Neural progenitor cell (in vitro differentiated cells): ENCODE data around the gene CAPG. TPM values are rescaled to one million over a fixed set of nuclear protein-coding genes. Genes with fewer than 3 reads are reported as not detected.

Experiments used
- DNase-seq: peaks from one replicate; pipeline ENCODE4 v3.0.0-alpha.2; 2016; ENCODE audit warnings: low spot score
- H2AFZ ChIP-seq: fragments of 200-600 bp; sonication (generic); replicated peaks from 2 replicates; pipeline ENCODE4 v1.6.1; 2016; ENCODE audit warnings: antibody characterized with exemption
- H3F3A ChIP-seq: fragments of 200-600 bp; sonication (generic); 2 replicates; pipeline ENCODE4 v1.6.1; 2016; ENCODE audit warnings: antibody characterized with exemption, low read depth
- H3K27ac ChIP-seq: fragments of 200-600 bp; sonication (generic); 2 replicates; pipeline ENCODE4 v1.5.1; 2016; ENCODE audit warnings: mild to moderate bottlenecking
- H3K27me3 ChIP-seq: fragments of 200-600 bp; sonication (generic); 2 replicates; pipeline ENCODE4 v1.6.1; 2016; ENCODE audit warnings: mild to moderate bottlenecking, moderate library complexity
- H3K36me3 ChIP-seq: fragments of 200-600 bp; sonication (generic); 2 replicates; pipeline ENCODE4 v1.5.1; 2016
- H3K4me1 ChIP-seq: fragments of 200-600 bp; sonication (generic); 2 replicates; pipeline ENCODE4 v1.6.1; 2016; ENCODE audit warnings: mixed run types
- H3K4me2 ChIP-seq: fragments of 200-600 bp; sonication (generic); 2 replicates; pipeline ENCODE4 v1.6.1; 2016
- H3K4me3 ChIP-seq: fragments of 200-600 bp; sonication (generic); 2 replicates; pipeline ENCODE4 v1.5.1; 2016
- H3K79me2 ChIP-seq: fragments of 200-600 bp; sonication (generic); 2 replicates; pipeline ENCODE4 v1.6.1; 2016; ENCODE audit warnings: low read depth
- H3K9ac ChIP-seq: fragments of 200-600 bp; sonication (generic); 2 replicates; pipeline ENCODE4 v1.6.1; 2016
- H3K9me3 ChIP-seq: fragments of 200-600 bp; sonication (generic); 2 replicates; pipeline ENCODE4 v1.5.1; 2016; ENCODE audit warnings: low read depth
- H4K20me1 ChIP-seq: fragments of 200-600 bp; sonication (generic); 2 replicates; pipeline ENCODE4 v1.6.1; 2016; ENCODE audit warnings: low read depth
- H3K27ac Mint-ChIP-seq: 3 replicates; pipeline ENCODE4 v1.8.0; 2021; ENCODE audit warnings: mixed read lengths
- H3K27me3 Mint-ChIP-seq: 2 replicates; pipeline ENCODE4 v1.8.0; 2022; ENCODE audit warnings: low read depth, mild to moderate bottlenecking, inconsistent platforms, moderate library complexity, mixed read lengths; ENCODE audit not compliant: insufficient read depth
- H3K36me3 Mint-ChIP-seq: 3 replicates; pipeline ENCODE4 v1.8.0; 2021; ENCODE audit warnings: mixed read lengths
- H3K4me1 Mint-ChIP-seq: 3 replicates; pipeline ENCODE4 v1.8.0; 2021; ENCODE audit warnings: mixed read lengths
- H3K4me3 Mint-ChIP-seq: 3 replicates; pipeline ENCODE4 v1.8.0; 2021; ENCODE audit warnings: mild to moderate bottlenecking, moderate library complexity, mixed read lengths
- H3K9me3 Mint-ChIP-seq: 3 replicates; pipeline ENCODE4 v1.8.0; 2020; ENCODE audit warnings: mixed read lengths
- EZH2 ChIP-seq: fragments of 200-600 bp; sonication (generic); IDR thresholded peaks from 2 replicates; pipeline ENCODE4 v1.6.1; 2017; ENCODE audit warnings: antibody characterized with exemption, mild to moderate bottlenecking, moderate library complexity
- EZH2phosphoT487 ChIP-seq: fragments of 200-600 bp; sonication (generic); IDR thresholded peaks from 2 replicates; pipeline ENCODE4 v1.6.1; 2017; ENCODE audit warnings: antibody characterized with exemption
- total RNA-seq: library from RNA; depleted of rRNA; stranded (reverse); fragments of >200 nt; gene quantifications from 2 replicates; pipeline ENCODE4 v1.2.3, GENCODE V29; 2015; ENCODE audit warnings: low replicate concordance
- TF ChIP-seq, protein P1 (sequence below): fragments of 200-600 bp; sonication (generic); IDR thresholded peaks from 2 replicates; pipeline ENCODE4 v1.5.1; 2017; ENCODE audit warnings: antibody characterized with exemption, mild to moderate bottlenecking

CAPG gene
- total RNA-seq, 1 donor from 2014 or later = 23.9 TPM

DNA sequence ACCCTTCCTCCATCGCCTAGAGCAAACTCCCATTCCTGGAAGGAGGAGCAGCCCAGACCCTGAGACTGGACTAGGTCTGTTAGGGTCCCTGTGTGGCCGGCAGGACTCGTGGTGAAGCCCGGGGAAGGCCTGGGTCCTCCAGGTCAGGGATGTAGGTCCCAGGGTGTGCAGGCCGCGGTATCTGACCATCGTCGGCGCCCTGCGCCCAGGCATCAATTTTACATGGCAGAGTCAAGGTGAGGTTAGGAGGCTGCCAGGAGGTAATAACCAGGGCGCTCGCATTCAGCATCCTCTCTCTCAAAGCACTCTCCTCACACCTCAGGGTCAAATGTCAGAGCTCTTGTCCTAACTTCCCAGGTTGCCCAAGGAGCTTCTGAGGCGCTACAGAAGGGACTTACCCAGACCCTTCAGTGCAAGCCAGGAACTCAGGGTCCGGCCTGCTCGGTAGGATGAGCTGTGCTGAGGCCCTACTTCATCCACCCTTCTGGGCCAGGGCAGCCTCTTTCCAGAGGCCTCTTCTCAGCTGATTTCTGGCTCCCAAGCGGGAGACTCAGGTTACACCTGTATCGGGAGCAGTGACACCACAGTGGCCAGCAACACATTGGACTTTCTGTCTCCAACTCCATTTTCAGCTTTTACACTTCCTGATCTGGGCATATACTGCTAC is 9.0 kb upstream of the CAPG start:
- Histone ChIP-seq H3K27ac (no peak overlapping the region), H3K36me3 (no peaks in the 10 kb centered on the region), H4K20me1 (no peaks in the 10 kb centered on the region), H3K27me3 (peaks cover 2% of the 10 kb centered on the region), H3K79me2 (no peaks in the 10 kb centered on the region), H3K4me1 (peaks cover 6% of the 10 kb centered on the region), H3K9me3 (no peaks in the 10 kb centered on the region), H3F3A (peaks cover 12% of the 10 kb centered on the region), H3K9ac (peak overlapping the region; percentile 30), H3K4me2 (peak overlapping the region; percentile 76), H2AFZ (peak overlapping the region; percentile 91), H3K4me3 (peak overlapping the region; percentile 74)
- peaks cover 41% of the 10 kb centered on the region for H3K4me1 Mint-ChIP-seq
- TF ChIP-seq, protein P1, sequence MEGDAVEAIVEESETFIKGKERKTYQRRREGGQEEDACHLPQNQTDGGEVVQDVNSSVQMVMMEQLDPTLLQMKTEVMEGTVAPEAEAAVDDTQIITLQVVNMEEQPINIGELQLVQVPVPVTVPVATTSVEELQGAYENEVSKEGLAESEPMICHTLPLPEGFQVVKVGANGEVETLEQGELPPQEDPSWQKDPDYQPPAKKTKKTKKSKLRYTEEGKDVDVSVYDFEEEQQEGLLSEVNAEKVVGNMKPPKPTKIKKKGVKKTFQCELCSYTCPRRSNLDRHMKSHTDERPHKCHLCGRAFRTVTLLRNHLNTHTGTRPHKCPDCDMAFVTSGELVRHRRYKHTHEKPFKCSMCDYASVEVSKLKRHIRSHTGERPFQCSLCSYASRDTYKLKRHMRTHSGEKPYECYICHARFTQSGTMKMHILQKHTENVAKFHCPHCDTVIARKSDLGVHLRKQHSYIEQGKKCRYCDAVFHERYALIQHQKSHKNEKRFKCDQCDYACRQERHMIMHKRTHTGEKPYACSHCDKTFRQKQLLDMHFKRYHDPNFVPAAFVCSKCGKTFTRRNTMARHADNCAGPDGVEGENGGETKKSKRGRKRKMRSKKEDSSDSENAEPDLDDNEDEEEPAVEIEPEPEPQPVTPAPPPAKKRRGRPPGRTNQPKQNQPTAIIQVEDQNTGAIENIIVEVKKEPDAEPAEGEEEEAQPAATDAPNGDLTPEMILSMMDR = no peak
- TF ChIP-seq EZH2phosphoT487 = no peak
- TF ChIP-seq EZH2 = no peak
- H3K27ac Mint-ChIP-seq = peak overlapping the region; percentile 82
- H3K4me3 Mint-ChIP-seq = peak overlapping the region; percentile 93
- H3K36me3 Mint-ChIP-seq = no peaks in the 10 kb centered on the region
- no peaks in the 10 kb centered on the region for H3K9me3 Mint-ChIP-seq
- peak; percentile 36 for DNase-seq
- H3K27me3 Mint-ChIP-seq = peaks cover 20% of the 10 kb centered on the region

DNA sequence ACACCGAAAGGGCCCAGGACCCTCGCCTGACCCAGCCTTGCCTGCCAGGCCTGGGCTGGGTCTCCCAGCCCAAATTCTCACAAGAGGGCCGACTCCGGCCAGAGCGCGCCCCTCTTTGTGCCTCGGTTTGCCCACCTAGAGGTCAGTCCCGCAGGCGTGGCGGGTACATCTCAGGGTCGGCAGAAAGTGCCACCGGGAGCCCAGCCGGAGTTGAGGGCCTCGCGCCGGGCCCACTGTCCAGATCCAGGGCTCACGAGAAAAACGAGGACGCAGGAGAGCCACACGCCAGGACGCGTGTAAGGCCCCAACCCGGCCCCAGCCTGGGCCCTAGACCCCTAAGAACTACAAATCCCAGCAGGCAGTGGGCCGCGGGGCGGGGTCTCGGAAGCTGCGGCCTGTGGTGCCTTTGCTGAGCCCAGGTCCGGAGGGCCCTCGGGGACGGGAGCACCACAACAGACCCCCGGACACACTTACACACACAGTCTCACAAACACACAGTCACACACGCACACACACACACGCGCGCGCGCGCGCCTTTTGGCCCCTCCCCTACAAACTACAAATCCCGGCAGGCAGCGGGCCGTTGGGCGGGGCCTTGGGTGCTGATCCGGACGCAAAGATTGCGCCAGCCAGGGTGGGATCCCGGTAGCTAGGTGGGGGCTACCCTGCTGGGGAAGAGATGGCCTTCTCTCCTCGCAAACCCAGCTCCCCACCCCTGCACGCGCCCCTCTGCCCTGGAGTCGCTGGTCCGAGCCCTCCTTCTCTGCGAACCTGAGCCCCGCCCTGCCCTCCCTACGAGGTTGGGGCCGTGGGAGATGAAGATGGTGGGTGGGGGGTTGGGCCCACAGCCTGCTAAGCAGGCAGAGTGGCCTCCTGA is 8.2 kb upstream of the CAPG start, which contains the start of gene SH2D6:
Gene SH2D6, plus strand, starts transcription at position 583 of the 877 bp plus-strand sequence. CDS start 10,752 bp downstream, outside the sequence.
- H3K9me3 ChIP-seq = no peaks in the 10 kb centered on the region

DNA sequence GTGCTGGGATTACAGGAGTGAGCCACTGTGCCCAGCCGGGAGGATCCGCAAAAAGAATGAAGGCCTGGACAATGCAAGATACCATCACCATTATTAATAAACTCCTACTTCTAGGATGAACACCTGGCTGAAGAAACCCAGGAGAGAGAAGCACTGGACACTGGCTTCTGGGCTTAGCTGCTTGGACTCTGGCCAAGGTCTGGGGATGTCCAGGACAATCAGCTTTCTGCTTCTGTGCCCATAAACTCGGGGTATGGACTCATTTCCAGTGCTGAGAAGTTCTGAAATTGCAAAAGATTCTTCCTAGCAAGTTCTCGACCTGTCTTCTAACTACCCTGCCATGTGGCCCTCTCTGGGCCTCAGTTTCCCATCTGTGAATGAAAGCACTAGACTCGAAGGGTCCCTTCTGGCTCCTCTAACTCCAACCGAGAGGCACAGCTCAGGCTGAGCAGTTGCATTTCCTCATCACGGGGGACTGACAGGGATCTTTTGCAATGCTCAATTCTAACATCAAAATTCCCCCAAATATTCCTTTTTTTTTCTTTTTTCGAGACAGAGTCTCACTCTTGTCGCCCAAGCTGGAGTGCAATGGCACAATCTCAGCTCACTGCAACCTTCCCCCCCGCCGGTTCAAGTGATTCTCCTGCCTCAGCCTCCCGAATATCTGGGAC is 5.9 kb upstream of the CAPG start:
- H3K36me3 Mint-ChIP-seq = no peaks in the 10 kb centered on the region
- Histone ChIP-seq H3K36me3 (no peaks in the 10 kb centered on the region), H3K27me3 (peaks cover 18% of the 10 kb centered on the region), H3K9me3 (no peaks in the 10 kb centered on the region), H3F3A (peaks cover 19% of the 10 kb centered on the region), H3K4me2 (no peak overlapping the region), H2AFZ (no peak overlapping the region), H4K20me1 (no peaks in the 10 kb centered on the region), H3K9ac (no peak overlapping the region), H3K4me3 (no peak overlapping the region), H3K4me1 (peaks cover 6% of the 10 kb centered on the region), H3K27ac (no peak overlapping the region), H3K79me2 (no peaks in the 10 kb centered on the region)
- TF ChIP-seq EZH2phosphoT487 (no peak), EZH2 (no peak)
- TF ChIP-seq, protein P1 = no peak
- DNase-seq = no peak
- no peak overlapping the region for H3K4me3 Mint-ChIP-seq
- H3K4me1 Mint-ChIP-seq = peaks cover 34% of the 10 kb centered on the region
- H3K27me3 Mint-ChIP-seq = peaks cover 27% of the 10 kb centered on the region
- H3K9me3 Mint-ChIP-seq = no peaks in the 10 kb centered on the region
- H3K27ac Mint-ChIP-seq = no peak overlapping the region

More for the DNA sequence above, 8.2 kb upstream of the CAPG start, which contains the start of gene SH2D6:
- H3K27ac ChIP-seq = no peak within 1 kb of the TSS
- peaks cover 6% of the 10 kb centered on the region for H3K4me1 ChIP-seq
- peak within 1 kb of the TSS; percentile 76 for H3K4me2 ChIP-seq
- peak within 1 kb of the TSS; percentile 74 for H3K4me3 ChIP-seq
- H2AFZ ChIP-seq = peak within 1 kb of the TSS; percentile 91
- peaks cover 12% of the 10 kb centered on the region for H3F3A ChIP-seq
- peaks cover 10% of the 10 kb centered on the region for H3K27me3 ChIP-seq
- Mint-ChIP-seq H3K27me3 (peaks cover 23% of the 10 kb centered on the region), H3K9me3 (no peaks in the 10 kb centered on the region), H3K27ac (peak within 1 kb of the TSS; percentile 100), H3K4me1 (peaks cover 44% of the 10 kb centered on the region), H3K36me3 (no peaks in the 10 kb centered on the region), H3K4me3 (peak within 1 kb of the TSS; percentile 93)
- H3K79me2 ChIP-seq = no peaks in the 10 kb centered on the region
- peak within 1 kb of the TSS; percentile 30 for H3K9ac ChIP-seq
- H3K36me3 ChIP-seq = no peaks in the 10 kb centered on the region
- peak; percentile 91 for DNase-seq
- H4K20me1 ChIP-seq = no peaks in the 10 kb centered on the region
- TF ChIP-seq EZH2 (no peak), EZH2phosphoT487 (no peak)
- TF ChIP-seq, protein P1 = no peak
